GM11168 (cell line): ENCODE data around the gene NOL4L.

Experiments
- in situ Hi-C: fragments of 300-500 bp; cut with MboI; formaldehyde crosslinking; loops from one replicate; pipeline ENCODE4 v1.12.0; 2022; ENCODE audit warnings: low sequenced_read_pairs; ENCODE audit not compliant: unreplicated experiment

Gene NOL4L

GRCh38 chr20:32532246-32532645 is 52.9 kb downstream of the NOL4L start:
- in situ Hi-C loops: loop anchor here (5.0 to 25.0 kb wide), 2 partner anchors 115 to 230 kb away; partner anchors contain the start of gene DNMT3B

- in situ Hi-C loops: loop anchor here (25.0 kb wide), 1 partner anchor 233 kb away; the partner anchor contains the start of gene DNMT3B
Observed at GRCh38 chr20:32528905-32529670, 56.0 kb downstream of the NOL4L start.

- in situ Hi-C loops: loop anchor here (25.0 kb wide), 1 partner anchor 234 kb away; the partner anchor contains the start of gene DNMT3B
Observed at GRCh38 chr20:32528171-32528891, 56.8 kb downstream of the NOL4L start.

GRCh38 chr20:32527447-32528055 is 57.6 kb downstream of the NOL4L start:
- in situ Hi-C loops: loop anchor here (25.0 kb wide), 1 partner anchor 235 kb away; the partner anchor contains the start of gene DNMT3B

GRCh38 chr20:32527052-32527446 is 58.1 kb downstream of the NOL4L start:
- in situ Hi-C loops: loop anchor here (25.0 kb wide), 1 partner anchor 235 kb away; the partner anchor contains the start of gene DNMT3B

- in situ Hi-C loops: loop anchor here (25.0 kb wide), 1 partner anchor 236 kb away; the partner anchor contains the start of gene DNMT3B
Observed at GRCh38 chr20:32526541-32526940, 58.6 kb downstream of the NOL4L start.

- in situ Hi-C loops: loop anchor here (25.0 kb wide), 1 partner anchor 236 kb away; the partner anchor contains the start of gene DNMT3B
Observed at GRCh38 chr20:32526125-32526524, 59.0 kb downstream of the NOL4L start.

- in situ Hi-C loops: loop anchor here (25.0 kb wide), 1 partner anchor 237 kb away; the partner anchor contains the start of gene DNMT3B
Observed at GRCh38 chr20:32524829-32525501, 60.2 kb downstream of the NOL4L start.

GRCh38 chr20:32523613-32524213 is 61.4 kb downstream of the NOL4L start:
- in situ Hi-C loops: no loop called here

- in situ Hi-C loops: no loop called here
Observed at GRCh38 chr20:32522776-32523612, 62.1 kb downstream of the NOL4L start.

GRCh38 chr20:32522526-32522775 is 62.7 kb downstream of the NOL4L start:
- in situ Hi-C loops: no loop called here

GRCh38 chr20:32521780-32522525 is 63.2 kb downstream of the NOL4L start:
- in situ Hi-C loops: no loop called here

GRCh38 chr20:32520927-32521203 is 64.3 kb downstream of the NOL4L start:
- in situ Hi-C loops: no loop called here

GRCh38 chr20:32519381-32519730 is 65.8 kb downstream of the NOL4L start:
- in situ Hi-C loops: no loop called here

GRCh38 chr20:32518593-32519380 is 66.3 kb downstream of the NOL4L start:
- in situ Hi-C loops: no loop called here

GRCh38 chr20:32517914-32518592 is 67.1 kb downstream of the NOL4L start:
- in situ Hi-C loops: no loop called here

GRCh38 chr20:32517518-32517873 is 67.6 kb downstream of the NOL4L start:
- in situ Hi-C loops: no loop called here
